Ovary (tissue), 3 donors: ENCODE measurements around the gene WDR1.

ENCODE experiments used
- CTCF ChIP-seq, 3 donors: fragments of 450-650 bp in 2 of 3; fragments of 200-600 bp in 1 of 3; IDR thresholded peaks; one replicate each; pipeline versions ENCODE4 v1.5.1 to v1.8.0; 2016 to 2022; ENCODE audit warnings: antibody characterized with exemption in 3 of 3, mild to moderate bottlenecking in 1 of 3
- POLR2A ChIP-seq: fragments of 450-650 bp; IDR thresholded peaks from one replicate; pipeline ENCODE4 v1.6.1; 2017; ENCODE audit warnings: antibody characterized with exemption, mild to moderate bottlenecking, moderate library complexity
- donor health status: DM: no; HTN: no; CAD: no.

- TF ChIP-seq CTCF (IDR thresholded peaks at IDR 0.05) (no peak), POLR2A (no peak)
Observed at GRCh38 chr4:10105421-10105820, 11.2 kb downstream of the WDR1 start.
